ENCODE measurements around the gene RTRAF.

The RTRAF gene

GRCh38 chr14:52058341-52058740 is 69.0 kb downstream of the RTRAF start:
- TF ChIP-seq CREB1 (IDR thresholded peaks at IDR 0.05; ENCODE audit: low read depth): no peak

- TF ChIP-seq TCF12 (IDR thresholded peaks at IDR 0.05; ENCODE audit: low read depth) (no peak), RAD21 (IDR thresholded peaks at IDR 0.05; ENCODE audit: low read depth) (no peak), EGR1 (IDR thresholded peaks at IDR 0.05) (no peak), REST (IDR thresholded peaks at IDR 0.05; ENCODE audit: low read depth) (no peak), FOXM1 (IDR thresholded peaks at IDR 0.05; ENCODE audit: borderline replicate concordance, low read depth) (no peak), NFIC (IDR thresholded peaks at IDR 0.05) (no peak), ZBTB7A (IDR thresholded peaks at IDR 0.05; ENCODE audit: low read depth) (no peak), MAX (IDR thresholded peaks at IDR 0.05) (no peak), CEBPB (IDR thresholded peaks at IDR 0.05) (no peak), TAF1 (IDR thresholded peaks at IDR 0.05; ENCODE audit: low read depth) (no peak), CREB1 (IDR thresholded peaks at IDR 0.05; ENCODE audit: low read depth) (no peak), TEAD4 (IDR thresholded peaks at IDR 0.05) (no peak), YY1 (IDR thresholded peaks at IDR 0.05; ENCODE audit: low read depth) (no peak), USF1 (IDR thresholded peaks at IDR 0.05) (no peak)
Measured at GRCh38 chr14:52059649-52060048, 70.3 kb downstream of the RTRAF start.

GRCh38 chr14:52060080-52060479 is 70.7 kb downstream of the RTRAF start:
- TF ChIP-seq USF1 (IDR thresholded peaks at IDR 0.05) (no peak), CREB1 (IDR thresholded peaks at IDR 0.05; ENCODE audit: low read depth) (no peak), MAX (IDR thresholded peaks at IDR 0.05) (no peak), YY1 (IDR thresholded peaks at IDR 0.05; ENCODE audit: low read depth) (no peak), TAF1 (IDR thresholded peaks at IDR 0.05; ENCODE audit: low read depth) (no peak), ZBTB7A (IDR thresholded peaks at IDR 0.05; ENCODE audit: low read depth) (no peak), NFIC (IDR thresholded peaks at IDR 0.05) (no peak), EP300 (IDR thresholded peaks at IDR 0.05; ENCODE audit: borderline replicate concordance) (no peak), RAD21 (IDR thresholded peaks at IDR 0.05; ENCODE audit: low read depth) (no peak), EGR1 (IDR thresholded peaks at IDR 0.05) (no peak), REST (IDR thresholded peaks at IDR 0.05; ENCODE audit: low read depth) (no peak)
